GM21723 (cell line): ENCODE results near the gene PRCC.
"Not testable (repeated sequence)": the region's sequence is repeated elsewhere in the genome, so short reads cannot be mapped to it uniquely, and the experiment has no call there.

Experiments
- ATAC-seq: cut with Tn5 transposase; IDR thresholded peaks from one replicate; pipeline ENCODE4 v1.9.1; 2021; ENCODE audit warnings: mild to moderate bottlenecking, moderate library complexity; ENCODE audit not compliant: unreplicated experiment

The PRCC gene

DNA sequence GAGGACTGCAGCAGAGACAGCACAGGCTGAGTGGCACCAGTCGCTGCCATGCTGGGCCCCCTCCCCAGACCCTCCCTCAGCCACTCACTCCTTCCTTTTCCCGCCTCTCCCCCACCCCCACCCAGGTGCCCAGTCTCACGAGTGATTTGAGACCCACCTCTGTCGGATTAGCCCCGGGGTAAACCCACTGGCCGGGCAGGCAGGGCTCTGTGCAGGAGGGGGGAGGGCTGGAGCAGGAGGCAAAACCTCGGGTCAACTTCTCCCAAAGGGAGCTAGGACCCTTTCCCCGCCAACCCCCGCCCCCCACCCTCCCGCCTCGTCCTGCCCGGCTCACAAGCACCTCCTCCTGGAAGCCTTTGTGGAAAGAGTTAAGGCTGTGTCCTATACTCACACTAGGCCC lies 23.0 kb upstream of the PRCC start:
- ATAC-seq: no peak

DNA sequence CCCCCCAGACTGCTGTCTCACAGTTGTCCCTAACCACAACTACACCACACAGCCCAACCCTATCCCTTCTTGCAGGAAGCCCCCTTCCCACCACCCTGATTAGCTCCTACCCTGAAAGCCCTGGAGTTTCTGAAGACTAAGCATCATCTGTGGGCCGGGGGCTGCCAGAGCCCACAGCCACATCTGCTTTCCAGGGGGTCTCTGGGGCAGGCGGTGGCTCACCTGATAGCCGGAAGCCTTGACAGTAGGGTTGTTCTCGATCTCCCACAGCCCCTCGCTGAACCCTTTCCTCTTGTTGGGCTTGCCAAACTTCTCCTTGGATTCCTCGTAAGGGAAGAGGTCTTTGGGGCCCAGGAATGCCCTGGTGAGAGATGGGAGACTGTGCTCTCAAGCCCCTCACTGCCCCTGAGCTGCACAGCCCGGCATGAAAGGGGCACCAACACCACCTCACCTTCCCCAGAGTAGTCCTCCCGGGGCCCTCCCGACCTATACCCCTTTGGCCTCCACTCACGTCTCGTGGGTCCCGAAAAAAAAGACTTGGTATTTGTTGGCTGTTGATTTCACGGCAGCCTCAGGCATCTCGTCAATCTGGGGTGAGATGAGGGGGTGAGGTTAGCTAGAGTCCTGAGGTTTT lies 22.4 kb upstream of the PRCC start:
- ATAC-seq: no peak

DNA sequence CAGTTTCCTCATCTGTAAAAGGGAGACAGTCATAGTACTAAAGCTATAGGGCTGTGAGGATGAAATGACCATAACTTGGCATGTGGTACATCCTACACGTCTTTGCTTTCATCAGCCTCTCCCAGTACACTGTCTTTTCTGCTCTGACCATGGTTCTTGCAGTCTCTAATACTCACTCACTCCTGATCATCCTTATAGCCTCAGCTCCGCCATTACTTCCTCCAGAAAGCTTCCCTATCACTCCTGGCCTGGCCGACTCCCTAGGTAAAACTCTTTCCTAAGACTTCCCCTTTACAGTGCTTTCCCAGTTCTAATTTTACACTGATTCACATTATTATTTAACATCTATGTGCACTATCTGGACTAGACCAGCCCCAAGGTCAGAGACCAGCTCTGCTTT lies 21.5 kb upstream of the PRCC start:
- no peak for ATAC-seq

DNA sequence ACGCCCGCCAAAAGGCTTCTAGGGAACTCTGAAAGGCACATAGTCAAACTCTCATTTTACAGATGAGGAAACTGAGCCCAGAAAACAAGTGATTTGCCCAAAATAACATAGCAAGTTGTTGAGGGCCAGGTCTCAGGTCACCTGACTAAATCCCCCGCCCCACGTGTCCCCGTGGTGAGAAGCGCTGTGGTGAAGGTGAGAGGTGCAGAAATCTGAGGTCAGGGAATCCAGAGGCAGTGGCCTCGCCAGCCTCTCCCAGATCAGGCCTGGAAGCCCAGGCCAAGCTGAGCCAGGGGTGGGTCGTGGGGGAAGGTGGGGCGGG lies 21.0 kb upstream of the PRCC start:
- no peak for ATAC-seq

DNA sequence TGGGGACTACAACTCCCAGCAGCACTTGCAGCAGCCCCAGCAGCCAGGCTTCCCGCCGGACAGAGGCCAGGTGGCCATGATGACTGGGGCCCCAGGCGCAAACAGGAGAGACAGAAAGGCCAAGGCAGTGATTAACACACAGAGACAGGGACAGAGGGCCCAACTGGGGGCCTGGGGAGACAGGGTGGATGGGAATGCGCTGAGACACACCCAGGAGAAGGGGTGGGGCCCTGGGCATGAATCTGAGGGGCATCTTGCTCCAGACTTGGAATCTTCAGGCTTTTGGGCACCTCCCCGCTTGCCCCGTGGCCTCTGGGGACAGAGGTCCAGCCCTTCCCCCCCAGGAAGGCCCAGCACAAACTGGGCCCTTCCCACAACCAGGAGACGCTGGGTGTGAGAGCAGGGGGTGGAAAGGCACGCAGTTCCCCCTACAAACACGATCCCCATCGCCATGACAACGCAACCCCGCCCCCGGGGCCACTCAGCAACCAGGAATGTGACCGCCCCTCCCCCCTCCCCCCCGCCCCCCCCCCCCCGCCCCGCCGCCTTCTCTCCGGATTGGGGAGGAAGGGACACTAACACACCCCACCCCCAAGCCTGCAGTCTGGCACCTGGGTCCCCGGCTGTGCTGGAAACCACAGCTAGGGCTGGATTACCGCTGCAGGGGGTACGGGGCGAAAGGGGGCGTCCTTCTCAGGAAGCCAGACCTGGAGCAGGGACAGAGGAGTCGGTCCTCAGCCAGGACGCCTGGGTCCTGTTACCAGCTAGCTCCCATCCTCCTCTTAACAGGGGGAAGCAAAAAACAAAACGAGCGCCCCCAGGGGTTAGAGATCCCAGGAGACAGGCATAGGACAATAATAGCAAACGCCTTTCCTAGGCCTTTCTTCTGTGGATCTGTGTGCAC lies 20.4 kb upstream of the PRCC start:
- no peak for ATAC-seq

DNA sequence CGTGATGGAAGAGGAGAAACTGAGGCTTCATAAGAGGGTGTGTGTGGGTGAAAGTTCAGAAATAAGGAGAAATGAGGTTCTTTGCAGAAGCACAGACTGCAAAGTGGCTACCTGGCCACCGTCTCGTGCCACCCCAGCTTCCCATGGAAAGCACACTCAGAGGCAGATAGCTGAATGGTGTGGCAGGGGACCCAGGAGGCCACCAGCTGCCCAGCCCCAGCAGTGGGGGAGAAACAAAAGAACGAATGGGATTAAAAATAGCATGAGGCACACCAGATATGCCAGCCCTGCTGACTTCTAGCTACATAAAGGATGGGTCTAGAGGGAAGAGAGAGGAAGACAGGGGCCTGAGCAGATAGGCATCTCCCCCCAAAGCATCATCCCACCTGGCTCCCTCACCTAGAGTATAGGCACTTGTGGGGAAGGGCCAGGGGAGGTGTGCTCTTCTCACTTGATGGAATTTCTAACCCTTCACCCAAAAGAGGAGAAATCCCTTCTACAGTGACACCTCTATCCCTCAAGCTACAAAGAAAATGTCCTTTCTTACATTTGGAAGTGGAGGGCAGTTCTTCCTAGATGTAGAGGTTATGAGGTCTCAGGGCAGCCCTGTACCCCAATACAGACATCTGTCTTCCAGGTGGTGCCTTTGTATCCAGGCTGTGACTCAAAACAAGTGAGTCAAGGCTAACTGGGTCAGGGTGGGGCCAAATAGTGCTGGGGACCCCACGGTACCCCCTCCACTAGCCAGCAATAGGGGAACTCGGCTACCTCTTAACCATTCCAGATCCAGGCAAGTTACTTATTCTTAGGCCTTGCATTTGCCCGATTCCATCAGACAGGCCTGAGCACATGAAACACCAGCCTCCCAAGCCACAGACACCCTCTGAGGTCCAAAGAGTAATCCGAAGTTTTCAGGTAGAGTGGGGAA lies 19.3 kb upstream of the PRCC start:
- ATAC-seq: no peak

DNA sequence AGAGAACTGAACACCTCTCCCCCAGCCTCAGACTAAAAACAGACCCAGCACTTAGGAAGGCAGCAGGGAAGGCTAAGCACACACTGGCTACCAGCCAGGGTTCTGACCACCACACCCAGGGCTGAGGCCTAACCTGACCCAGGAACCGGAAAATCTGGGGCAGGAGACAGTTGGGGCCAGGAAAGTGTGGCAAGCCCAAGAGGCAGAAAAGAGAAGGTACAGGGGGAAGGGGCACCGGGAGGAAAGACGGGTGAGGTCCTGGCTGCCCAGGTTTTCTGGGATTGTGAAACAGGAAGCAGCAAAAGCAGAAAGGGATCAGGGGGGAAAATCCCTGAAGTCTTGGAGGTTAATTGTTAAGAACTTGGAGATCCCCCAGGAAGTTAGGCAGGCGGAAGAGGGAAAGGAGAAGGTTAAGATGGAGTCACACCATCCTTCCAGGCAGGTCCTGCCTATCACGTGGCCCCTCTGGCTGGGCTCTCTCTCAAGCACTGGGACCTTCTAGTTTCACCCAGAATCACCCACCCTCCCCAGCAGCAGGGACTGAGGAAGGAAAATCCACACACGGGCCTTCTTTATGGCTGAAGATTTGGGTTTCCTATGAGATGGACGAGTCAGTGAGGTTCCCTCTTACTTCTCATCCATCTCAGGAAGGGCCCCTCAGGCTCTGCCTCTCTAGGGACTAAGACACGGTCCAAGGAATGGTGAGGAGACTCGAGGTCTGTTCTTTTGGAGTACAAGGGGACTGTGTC lies 18.5 kb upstream of the PRCC start:
- ATAC-seq: no peak

DNA sequence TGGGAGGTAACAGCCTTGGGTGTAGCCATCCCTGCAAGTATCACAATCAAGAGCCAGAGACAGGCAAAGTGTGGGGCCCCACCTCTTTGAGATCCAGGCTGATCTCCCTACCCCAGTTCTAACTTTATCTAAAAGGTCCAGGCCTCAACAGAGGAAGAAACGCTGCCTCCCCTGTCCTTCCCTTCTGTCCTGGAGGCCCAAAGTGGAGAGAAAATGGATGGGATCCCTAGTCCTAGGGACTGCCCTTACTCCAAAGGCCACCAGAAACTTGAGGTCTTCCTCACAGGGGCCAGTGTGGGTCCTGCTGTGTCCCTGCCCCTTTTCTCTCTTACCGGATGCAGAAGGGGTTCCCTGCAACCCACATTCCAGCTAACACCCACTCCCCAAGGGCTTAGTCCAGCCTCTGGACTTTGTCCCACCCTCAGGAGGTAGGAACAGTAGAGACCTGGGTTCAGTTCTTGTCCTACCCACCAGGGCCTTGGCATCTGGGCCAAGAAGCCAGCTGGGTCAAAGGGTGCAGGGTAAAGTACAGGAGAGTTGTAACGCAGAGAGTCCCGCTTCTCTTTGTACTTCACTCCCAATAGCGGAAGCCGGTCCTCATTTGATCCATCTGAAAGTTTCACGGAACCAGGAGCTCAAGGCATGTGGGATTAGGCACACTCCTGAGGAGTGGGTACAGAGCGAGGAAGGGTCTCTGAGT lies 17.8 kb upstream of the PRCC start:
- ATAC-seq: no peak

DNA sequence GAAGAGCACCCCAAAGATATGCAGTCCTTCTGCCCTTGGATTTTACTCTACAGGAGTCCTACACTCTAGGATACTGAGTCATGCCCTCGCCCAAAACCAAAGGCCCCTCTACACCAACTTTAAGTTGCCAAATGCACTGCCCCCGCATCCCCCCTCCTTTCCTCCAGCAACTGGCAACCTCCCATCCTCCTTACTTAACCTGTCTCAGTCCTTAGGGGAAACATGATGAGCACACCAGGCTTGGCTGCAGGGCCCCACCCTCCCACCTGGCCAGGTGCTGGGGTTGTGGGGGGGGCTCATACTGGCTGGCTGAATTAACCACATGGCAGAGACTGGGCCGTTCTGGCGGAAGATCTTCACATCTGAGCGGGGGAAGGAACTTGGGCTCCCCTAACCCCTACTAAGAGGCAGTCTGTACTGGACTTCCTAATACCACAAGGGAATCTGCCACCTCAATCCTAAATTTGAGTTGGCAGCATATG lies 17.1 kb upstream of the PRCC start:
- no peak for ATAC-seq

DNA sequence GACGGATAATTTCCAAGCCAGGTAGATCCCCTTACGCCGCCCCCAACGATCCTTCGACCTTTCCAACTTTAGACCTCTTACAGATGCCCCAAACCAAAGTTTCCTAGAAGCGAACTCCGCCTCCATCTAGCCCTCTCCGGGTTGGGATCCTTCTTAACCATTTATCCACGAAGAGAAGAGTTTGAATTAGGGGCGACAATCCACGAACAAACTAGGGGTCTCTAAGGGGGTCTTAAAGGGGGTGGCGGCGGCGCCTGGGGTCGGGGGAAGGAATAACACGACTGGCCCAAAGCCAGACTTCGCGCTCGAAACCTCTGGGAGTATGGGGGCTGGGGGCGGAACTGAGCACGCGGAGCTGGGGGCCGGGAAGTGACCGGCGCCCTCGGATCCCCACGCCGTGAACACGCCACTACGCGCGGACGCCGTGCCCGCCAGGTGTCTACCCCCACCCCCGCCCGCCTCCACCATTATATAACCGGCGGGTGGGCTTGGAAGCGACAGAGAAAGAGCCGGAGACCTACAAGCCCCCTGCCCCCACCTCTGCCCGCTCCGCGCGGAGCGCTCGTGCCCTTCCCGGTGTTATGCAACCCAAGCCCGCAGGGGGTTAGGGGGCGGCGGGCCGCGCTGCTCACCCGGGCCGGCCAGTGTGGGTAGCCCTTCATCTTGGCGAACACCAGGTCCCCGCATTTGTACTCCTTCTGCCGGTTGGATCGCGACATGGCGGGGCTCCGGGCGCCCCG lies 16.5 kb upstream of the PRCC start:
- peak; percentile 4 for ATAC-seq

DNA sequence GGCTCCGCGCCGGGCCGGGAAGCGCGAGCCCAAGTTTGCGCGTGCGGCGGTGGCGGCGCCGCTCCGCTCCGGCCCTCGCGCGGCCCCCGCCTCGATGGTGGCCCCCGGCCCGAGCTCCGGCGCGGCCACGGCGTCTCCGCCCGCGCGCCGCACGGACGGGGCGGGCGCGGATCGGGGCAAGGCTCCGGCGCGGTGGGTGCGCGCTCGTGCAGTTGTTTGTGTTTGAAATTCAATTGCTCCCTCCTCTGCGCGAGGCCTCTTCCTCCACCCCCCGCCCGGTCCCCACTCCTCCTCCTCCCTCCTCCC lies 15.9 kb upstream of the PRCC start, which contains the start of gene HDGF:
TSS of gene HDGF (minus strand) at position 225 of the 306 bp plus-strand sequence. CDS start 246 bp downstream, outside the sequence.
- ATAC-seq: peak; percentile 22

DNA sequence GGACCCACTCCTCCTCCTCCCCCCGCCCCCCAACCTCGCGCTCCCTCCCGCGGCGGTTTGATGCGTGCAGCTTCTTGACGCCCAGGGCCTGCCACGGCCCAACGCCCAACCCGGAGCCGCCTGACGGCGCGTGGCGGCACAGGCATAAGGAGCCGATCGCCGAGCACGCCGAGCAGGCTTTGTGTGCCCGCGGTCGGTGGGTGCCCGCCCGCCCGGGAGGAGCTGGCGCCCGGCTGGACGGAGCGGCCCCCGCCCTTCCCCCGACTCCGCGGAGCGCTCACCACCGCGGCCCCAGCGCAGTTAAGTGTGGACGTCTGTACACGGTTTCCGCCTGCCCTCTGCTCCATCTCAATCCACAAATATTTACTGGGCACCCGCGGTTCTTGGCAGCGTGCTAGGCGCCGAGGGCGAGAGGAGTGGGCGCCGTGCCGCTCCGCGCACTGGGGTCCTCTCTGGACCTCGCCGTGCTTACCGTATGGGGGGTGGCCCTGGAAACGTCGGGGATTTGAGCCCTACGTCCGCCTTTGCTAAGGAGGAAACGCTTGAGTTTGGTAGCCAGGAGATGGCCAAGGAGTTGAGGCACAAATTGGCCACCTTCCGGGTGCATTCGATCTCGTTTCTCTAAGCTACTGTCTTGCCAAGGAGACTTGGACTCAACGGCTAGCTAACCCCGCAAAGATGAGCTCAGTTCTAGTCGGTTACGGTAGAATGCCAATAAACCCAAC lies 15.4 kb upstream of the PRCC start:
- ATAC-seq: peak; percentile 58

DNA sequence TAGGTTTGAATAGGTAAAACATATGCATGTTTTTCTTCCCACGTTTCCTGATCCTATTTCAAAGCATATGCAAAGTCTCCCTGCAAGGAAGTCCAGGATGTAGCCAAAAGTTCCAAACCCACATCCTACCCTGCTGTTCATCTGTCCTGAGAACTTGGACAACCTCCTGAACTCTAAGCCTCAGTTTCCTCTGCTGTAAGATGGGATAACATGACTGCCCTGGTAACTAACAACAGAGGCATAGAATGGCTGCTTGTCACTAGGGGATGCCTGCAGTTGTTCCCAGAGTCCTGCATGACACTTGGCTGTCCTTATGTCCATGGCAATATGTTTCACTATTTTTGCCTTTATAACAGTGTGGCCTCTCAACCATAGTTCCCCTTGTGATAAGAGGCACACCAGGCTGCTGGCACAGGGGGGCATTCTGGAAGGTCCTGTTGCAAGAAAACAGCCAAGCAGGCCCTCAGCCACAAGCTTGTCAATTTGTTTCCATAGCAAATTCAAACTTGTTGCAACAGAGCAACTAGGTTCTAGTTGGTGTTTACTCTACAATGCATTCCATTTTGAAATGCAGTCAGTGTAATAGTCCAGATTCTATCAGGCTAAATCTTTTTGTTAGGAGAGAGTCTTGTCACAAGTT lies 14.4 kb upstream of the PRCC start:
- no peak for ATAC-seq

DNA sequence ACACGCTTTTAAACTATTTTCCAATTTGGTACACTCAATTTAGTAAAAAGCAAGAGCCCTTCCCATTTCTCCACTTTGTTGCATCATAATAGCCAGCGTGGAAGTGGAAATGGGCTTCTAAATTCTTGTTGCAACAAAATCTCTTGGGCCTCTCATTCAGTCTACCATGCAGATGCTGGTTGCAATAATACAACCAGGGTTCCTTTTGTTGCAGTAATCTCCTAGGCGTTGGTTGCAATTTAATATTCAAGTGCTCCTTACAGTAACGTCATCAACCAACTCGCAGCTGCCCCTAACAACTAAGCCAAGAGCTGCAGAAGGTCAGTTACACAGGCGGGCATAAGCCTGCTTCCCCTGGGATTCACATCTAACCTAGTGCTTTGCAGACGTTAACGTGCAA lies 13.1 kb upstream of the PRCC start:
- ATAC-seq: no peak

DNA sequence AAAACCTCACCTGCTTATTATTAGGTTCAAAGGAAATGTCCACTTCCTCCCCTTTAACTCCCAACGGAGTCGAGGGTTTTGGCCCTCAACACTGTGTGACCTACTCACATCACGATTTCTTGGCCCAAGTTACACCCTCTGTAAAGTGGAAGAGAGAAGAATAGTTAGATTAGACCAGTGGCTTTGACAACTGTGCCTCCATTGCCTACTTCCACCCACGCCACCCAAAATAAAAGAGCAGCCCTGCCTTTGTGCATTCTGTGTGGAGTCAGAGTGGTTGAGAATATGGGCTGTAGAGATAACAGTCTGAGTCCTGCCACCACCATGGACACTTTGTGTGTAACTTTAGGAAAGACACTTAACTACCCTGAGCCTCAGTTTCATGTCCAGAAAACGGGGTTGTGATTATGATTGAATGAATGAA lies 11.8 kb upstream of the PRCC start:
- ATAC-seq: no peak

DNA sequence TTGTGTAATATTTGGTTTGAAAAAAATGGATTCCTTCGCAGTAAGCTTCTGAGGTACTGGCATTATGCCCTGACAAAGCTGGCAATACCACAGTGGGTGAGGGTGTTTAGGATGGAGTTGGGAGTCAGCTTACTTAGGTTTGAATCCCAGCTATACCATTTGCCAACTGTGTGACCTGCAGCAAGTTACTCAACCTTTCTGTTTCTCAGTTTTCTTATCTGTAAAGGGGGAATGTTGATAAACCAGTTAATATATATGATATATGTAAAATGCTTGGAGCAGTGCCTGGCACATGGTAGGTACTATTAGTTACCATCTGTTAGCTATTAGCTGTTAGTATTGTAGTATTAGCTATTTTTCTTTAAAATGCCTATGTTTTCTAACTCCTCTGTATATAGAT lies 11.0 kb upstream of the PRCC start:
- no peak for ATAC-seq

DNA sequence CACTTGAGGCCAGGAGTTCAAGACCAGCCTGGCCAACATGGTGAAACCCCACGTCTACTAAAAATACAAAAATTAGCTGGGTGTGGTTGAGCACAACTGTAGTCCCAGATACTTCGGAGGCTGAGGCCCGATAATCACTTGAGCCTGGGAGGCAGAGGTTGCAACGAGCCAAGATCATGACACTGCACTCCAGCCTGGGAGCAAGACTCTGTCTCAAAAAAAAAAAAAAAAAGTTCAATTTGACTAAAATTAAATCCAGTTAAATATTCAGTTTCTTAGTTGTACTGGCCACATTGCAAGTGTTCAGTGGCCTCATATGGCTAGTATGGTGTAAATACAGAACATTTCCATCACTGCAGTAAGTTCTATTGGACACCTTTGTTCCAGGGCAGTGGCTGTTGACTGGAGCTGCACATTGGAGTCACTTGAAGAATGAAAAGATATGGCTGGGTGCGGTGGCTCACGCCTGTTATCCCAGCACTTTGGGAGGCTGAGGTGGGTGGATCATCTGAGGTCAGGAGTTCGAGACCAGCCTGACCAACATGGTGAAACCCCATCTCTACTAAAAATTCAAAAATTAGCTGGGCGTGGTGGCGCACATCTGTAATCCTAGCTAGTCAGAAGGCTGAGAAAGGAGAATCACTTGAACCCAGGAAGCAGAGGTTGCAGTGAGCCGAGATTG lies 9.6 kb upstream of the PRCC start:
- ATAC-seq: not testable (repeated sequence)
